ENCODE measurements around the gene TEX2. TPM values are rescaled to one million over a fixed set of nuclear protein-coding genes. Genes with fewer than 3 reads are reported as not detected.

The TEX2 gene
- total and polyA plus RNA-seq, 9 of the 15 experiments (the other 6 are each of a cell fraction or from before 2014, with no cell fraction given) = 4.1 to 27.6 (median 19.3) TPM

GRCh38 chr17:64231567-64232141 is 31.4 kb downstream of the TEX2 start (continued):
- TF ChIP-seq RREB1 (CRISPR knock-in tag; IDR thresholded peaks at IDR 0.05) (no peak), KDM1A (IDR thresholded peaks at IDR 0.05) (0 out of 4 replicates have a peak, but pooled peaks have one; percentile 7), CHCHD3 (CRISPR knock-in tag; IDR thresholded peaks at IDR 0.05) (no peak), GTF3C2 (IDR thresholded peaks at IDR 0.05; ENCODE audit: borderline replicate concordance, extremely low read depth, insufficient read length) (no peak), GATA2 (CRISPR knock-in tag; IDR thresholded peaks at IDR 0.05) (peak; percentile 68; the same call in 1 of the 2 replicates), ZNF175 (CRISPR knock-in tag; IDR thresholded peaks at IDR 0.05; ENCODE audit: low read depth) (no peak), ZFP36 (IDR thresholded peaks at IDR 0.05; ENCODE audit: low read depth, low read length, partially characterized antibody) (peak; percentile 27), ZNF444 (CRISPR knock-in tag; IDR thresholded peaks at IDR 0.05) (no peak), SMAD2 (IDR thresholded peaks at IDR 0.05; ENCODE audit: low read depth, low read length) (no peak), NR1H2 (CRISPR knock-in tag; IDR thresholded peaks at IDR 0.05) (no peak), SMAD4 (CRISPR knock-in tag; conservative IDR thresholded peaks at IDR 0.05) (no peak; the same call in 1 of the 2 replicates), FOXM1 (IDR thresholded peaks at IDR 0.05; ENCODE audit: low read depth) (peak; percentile 63; the same call in 1 of the 2 replicates), FOXM1 (CRISPR knock-in tag; IDR thresholded peaks at IDR 0.05; ENCODE audit: low read depth) (no peak), ZNF311 (CRISPR knock-in tag; IDR thresholded peaks at IDR 0.05) (no peak), ZNF583 (CRISPR knock-in tag; IDR thresholded peaks at IDR 0.05) (no peak), JUNB (CRISPR knock-in tag; conservative IDR thresholded peaks at IDR 0.05) (no peak), TEAD1 (CRISPR knock-in tag; IDR thresholded peaks at IDR 0.05) (no peak), THAP7 (CRISPR knock-in tag; IDR thresholded peaks at IDR 0.05) (no peak), ZSCAN29 (IDR thresholded peaks at IDR 0.05) (no peak)
- TF ChIP-seq, protein P1, sequence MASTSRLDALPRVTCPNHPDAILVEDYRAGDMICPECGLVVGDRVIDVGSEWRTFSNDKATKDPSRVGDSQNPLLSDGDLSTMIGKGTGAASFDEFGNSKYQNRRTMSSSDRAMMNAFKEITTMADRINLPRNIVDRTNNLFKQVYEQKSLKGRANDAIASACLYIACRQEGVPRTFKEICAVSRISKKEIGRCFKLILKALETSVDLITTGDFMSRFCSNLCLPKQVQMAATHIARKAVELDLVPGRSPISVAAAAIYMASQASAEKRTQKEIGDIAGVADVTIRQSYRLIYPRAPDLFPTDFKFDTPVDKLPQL (IDR thresholded peaks at IDR 0.05; ENCODE audit: extremely low read depth, insufficient read length) = no peak
